D341Med (cell line): ENCODE results near the gene CASP7.
"Not testable (repeated sequence)": the region's sequence is repeated elsewhere in the genome, so short reads cannot be mapped to it uniquely, and the experiment has no call there.

ENCODE experiments used
- DNase-seq: peaks from one replicate; pipeline ENCODE4 v3.0.0; 2012; ENCODE audit warnings: low spot score

The CASP7 gene

DNA sequence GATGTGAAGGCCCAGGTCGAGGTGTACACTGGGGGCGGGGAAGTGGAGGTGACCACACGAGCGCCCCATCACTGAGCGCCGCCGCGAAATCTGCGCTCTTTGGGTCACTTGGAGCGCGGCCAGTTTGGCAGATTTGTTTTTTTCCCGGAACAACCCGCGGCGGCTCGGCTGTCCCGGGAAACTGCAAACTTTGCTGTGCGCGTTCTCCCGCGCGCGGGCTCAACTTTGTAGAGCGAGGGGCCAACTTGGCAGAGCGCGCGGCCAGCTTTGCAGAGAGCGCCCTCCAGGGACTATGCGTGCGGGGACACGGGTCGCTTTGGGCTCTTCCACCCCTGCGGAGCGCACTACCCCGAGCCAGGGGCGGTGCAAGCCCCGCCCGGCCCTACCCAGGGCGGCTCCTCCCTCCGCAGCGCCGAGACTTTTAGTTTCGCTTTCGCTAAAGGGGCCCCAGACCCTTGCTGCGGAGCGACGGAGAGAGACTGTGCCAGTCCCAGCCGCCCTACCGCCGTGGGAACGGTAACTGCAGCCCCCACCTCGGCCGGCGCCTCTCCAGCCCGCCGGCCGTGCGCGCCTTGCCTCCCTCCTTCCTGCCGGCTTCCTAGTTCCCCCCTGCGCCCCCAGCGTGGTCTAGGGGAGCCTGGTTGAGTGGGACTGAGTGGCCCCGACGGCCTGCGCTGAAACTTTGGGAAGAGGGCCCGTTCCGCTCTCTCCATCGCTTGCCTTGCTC lies at the start of gene CASP7:
CASP7 (plus strand) TSS at position 450 of the 727 bp plus-strand sequence. CDS start 17,582 bp downstream, outside the sequence.
- peak; percentile 67 for DNase-seq

- DNase-seq: no peak
Measured at GRCh38 chr10:113630929-113631533, 48.7 kb upstream of the CASP7 start.

GRCh38 chr10:113631684-113632367 lies 47.9 kb upstream of the CASP7 start:
- no peak for DNase-seq

DNA sequence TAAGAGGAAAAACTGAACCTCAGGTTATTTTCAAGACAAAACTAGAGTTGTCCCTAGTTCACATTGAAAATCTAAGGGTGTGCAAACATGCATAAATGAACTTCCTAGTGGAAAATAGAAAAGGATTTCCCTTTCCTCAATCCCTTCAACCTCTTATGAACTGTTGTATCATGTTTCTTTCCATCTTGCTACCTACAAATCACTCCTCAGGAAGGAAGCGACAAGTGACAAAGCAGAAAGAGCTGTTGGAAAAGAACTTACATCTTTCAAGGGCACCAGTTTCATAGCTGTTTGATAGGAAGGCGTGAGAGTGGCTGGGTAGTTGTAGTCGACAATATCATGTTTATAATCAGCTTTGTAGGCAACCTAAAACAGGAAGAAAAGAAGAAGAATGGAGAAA lies 39.7 kb upstream of the CASP7 start:
- DNase-seq: no peak

GRCh38 chr10:113641702-113642101 lies 38.0 kb upstream of the CASP7 start:
- no peak for DNase-seq

GRCh38 chr10:113643183-113643582 lies 36.5 kb upstream of the CASP7 start:
- no peak for DNase-seq

GRCh38 chr10:113644185-113645120 lies 35.3 kb upstream of the CASP7 start:
- no peak for DNase-seq

GRCh38 chr10:113646336-113647201 lies 33.1 kb upstream of the CASP7 start:
- DNase-seq: no peak

DNA sequence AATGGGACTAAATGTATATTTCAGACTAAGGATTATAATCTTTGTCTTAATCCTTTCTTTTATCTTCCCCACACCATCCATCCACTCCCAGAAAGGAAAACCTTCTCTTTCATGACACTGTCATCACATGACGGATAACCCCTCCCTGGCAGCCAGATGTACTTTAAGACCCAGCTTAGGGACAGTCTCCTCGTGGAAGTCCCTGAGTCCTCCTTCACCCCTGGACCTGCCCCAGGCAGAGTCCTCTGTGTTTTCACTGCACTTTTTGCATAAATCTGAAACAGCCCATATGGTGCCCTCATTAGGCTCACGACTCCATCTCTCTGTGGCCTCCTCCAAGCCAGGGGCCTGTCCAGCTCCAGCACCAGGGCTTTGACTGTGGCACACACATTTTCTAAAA lies 31.9 kb upstream of the CASP7 start:
- DNase-seq: no peak

DNA sequence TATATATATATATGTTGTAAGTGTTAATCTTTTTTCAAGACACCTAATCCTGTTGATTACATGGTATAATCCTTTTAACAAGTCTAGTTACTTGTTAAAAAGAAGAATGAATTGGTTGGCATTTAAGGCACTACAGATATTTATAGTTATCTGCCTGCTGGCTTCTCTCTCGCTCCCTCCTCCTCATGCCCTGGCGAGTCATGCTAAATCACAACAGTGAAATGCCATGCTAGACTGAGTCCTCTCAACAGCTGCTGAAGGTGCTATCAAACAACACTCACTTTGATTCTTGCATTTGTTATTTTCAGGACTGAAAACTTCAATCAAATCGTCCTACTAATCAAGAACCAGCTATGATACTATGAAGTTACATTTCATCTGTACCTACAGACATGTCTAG lies 31.2 kb upstream of the CASP7 start:
- no peak for DNase-seq

DNA sequence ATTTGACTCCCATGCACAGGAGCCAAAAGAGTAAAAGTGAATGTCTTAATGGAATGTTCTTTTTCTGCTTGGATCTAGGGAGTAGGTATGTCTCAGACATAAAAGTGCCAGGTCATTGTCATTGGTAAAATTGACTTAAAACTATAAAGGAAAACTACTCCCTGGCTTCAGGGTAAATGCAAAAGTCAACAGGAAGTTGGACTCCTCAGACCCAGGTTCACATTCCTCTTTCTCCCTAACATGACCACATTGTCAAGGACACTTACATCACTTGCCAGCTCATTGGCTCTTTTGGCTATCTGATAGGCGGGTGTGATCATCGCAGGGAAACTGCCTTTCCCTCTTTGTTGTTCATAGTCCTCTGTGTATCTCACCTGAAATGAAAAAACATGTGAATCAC lies 29.5 kb upstream of the CASP7 start:
- no peak for DNase-seq

DNA sequence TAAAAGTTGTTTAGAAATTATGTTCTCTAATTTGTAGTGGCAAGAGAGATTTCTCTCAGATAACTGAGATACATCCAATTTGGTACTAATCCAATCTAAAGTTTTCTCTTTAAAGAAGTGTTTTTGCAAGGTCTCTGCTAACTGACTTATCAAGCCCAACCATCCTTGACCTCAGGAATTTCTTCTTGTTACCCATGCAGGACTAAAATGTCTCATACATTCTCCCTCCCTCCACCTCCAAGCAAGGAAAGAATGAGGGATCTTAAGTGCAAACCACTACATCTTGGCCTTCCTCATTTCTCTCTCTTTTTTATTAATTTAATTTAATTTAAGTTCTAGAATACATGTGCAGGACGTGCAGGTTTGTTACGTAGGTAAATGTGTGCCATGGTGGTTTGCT lies 28.7 kb upstream of the CASP7 start:
- DNase-seq: no peak

GRCh38 chr10:113651898-113652297 lies 27.8 kb upstream of the CASP7 start:
- no peak for DNase-seq

GRCh38 chr10:113652456-113652855 lies 27.3 kb upstream of the CASP7 start:
- not testable (repeated sequence) for DNase-seq

- DNase-seq: no peak
Measured at GRCh38 chr10:113656896-113657295, 22.8 kb upstream of the CASP7 start.

DNA sequence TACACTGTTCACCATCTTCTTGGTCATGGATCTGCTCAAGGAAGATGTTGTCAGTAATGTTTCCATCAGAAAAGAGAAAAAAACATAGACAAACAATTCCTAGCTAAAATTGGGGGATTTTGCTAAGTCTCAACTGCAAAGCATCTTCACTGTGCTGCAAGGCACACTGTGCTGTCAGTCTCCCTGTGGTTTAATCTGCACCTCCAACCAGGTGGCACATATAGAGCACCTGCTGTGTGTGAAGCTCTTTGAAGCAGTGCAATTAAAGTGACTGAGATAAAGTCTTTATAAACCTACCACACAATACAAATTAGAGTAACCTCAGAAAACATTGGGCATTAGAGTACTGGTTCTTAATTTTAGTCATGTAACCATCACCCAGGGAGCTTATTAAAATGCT lies 22.2 kb upstream of the CASP7 start:
- no peak for DNase-seq

GRCh38 chr10:113661332-113661731 lies 18.4 kb upstream of the CASP7 start:
- no peak for DNase-seq

DNA sequence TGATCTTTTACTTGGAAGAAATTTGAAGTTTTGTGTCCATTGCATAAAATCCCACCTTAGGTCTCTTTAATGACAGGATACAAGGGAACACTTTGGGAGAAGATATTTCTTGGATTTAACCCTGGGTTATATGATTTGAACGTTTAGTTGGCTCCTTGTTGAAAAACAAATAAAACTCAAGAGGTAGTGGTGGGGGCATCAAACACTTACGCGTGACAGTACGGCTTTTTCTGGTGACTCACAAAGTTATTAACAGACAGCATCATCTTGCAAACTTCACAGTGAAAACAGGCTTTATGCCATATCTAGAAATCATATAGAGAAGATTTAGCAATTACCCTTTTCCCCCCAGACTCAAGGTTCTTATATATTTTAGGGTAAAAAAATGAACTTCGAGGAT lies 16.6 kb upstream of the CASP7 start:
- DNase-seq: no peak

DNA sequence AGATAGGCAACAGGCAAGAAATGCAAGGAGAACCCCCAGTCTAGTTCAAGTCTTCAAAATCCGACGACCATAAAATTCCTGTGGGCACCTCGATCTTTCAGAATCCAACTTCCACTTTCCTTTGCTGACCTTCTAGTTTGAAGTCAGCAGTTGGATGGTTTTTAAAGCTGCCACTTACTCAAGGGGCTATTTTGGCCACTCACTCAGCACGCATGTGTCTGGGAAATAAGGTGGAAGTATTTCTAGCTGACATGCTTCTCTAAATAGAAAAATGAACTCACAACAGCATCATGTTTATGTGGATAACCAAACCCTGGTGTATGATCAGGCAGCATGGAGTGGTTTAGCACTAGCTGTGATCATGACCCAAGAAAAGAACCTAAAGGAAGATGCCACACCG lies 15.8 kb upstream of the CASP7 start, which contains the start of gene NRAP:
NRAP (minus strand) TSS at position 134 of the 400 bp plus-strand sequence. CDS start 159 bp downstream, outside the sequence.
- DNase-seq: no peak

- no peak for DNase-seq
Measured at GRCh38 chr10:113665352-113665751, 14.4 kb upstream of the CASP7 start.

- no peak for DNase-seq
Measured at GRCh38 chr10:113665806-113666354, 13.8 kb upstream of the CASP7 start.
